ENCODE results near the gene TREX2.

DNA sequence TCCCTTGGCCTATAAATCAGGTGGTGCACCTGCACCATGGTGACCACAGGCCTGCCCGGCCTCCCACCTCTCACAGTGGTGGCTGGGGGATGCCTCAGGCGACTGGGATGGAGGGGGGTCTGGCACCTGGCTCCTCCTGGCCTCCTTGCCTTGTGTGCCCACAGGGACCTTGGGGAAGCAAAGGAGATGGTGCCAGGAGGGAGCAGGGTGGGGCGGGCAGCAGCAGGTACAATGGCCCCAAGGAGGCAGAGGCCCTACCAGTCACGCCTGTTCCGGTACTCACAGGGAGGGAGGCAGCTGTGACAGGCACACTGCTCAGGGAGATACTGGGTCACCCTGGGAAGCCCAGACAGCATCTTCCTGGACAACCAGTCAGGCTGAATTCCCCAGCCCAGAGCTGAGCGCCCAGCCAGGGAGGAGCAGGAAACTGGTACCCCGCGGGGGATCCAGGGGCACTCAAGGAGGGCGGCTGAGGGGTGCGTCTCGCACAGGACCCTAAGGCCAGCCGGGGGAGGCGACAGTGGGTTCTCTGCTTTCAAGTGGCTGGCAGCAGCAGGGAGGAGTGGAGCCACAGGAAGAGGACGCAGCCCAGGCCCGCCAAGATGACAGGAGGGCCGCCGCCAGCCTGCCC is 1.2 kb upstream of the TREX2 start:
- TF ChIP-seq, protein P1, sequence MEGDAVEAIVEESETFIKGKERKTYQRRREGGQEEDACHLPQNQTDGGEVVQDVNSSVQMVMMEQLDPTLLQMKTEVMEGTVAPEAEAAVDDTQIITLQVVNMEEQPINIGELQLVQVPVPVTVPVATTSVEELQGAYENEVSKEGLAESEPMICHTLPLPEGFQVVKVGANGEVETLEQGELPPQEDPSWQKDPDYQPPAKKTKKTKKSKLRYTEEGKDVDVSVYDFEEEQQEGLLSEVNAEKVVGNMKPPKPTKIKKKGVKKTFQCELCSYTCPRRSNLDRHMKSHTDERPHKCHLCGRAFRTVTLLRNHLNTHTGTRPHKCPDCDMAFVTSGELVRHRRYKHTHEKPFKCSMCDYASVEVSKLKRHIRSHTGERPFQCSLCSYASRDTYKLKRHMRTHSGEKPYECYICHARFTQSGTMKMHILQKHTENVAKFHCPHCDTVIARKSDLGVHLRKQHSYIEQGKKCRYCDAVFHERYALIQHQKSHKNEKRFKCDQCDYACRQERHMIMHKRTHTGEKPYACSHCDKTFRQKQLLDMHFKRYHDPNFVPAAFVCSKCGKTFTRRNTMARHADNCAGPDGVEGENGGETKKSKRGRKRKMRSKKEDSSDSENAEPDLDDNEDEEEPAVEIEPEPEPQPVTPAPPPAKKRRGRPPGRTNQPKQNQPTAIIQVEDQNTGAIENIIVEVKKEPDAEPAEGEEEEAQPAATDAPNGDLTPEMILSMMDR (conservative IDR thresholded peaks at IDR 0.05 in 1 of 2, IDR thresholded peaks at IDR 0.05 in 1 of 2; ENCODE audit: extremely low read depth in 1 of 2, insufficient read depth in 1 of 2, low read depth in 1 of 2, low read length in 2 of 2): no peak
- no peak for TF ChIP-seq EZH2 (IDR thresholded peaks at IDR 0.05; ENCODE audit: borderline replicate concordance, low read length)
